Measurements from ENCODE around the gene MDM1. TPM values are rescaled to one million over a fixed set of nuclear protein-coding genes. Genes with fewer than 3 reads are reported as not detected.

The MDM1 gene
- total and polyA plus RNA-seq, 2 donors: 27.6 to 28.5 TPM

GRCh38 chr12:68359674-68360073 is 27.5 kb upstream of the MDM1 start:
- Histone ChIP-seq H3K36me3 (ENCODE audit: control insufficient read depth in 2 of 2, insufficient read depth in 2 of 2, low read length in 1 of 2) (no peaks in the 10 kb centered on the region), H3K4me1 (ENCODE audit: control insufficient read depth in 2 of 2, insufficient read depth in 2 of 2, low read length in 2 of 2) (peaks cover 0 to 17% of the 10 kb centered on the region in 2 donors), H3K4me3 (ENCODE audit: low read length in 2 of 2) (no peak overlapping the region), H3K9me3 (ENCODE audit: control insufficient read depth in 2 of 2, insufficient read depth in 1 of 2, low read length in 1 of 2) (no peaks in the 10 kb centered on the region), H3K27me3 (ENCODE audit: control insufficient read depth in 2 of 2, insufficient read depth in 1 of 2, low read length in 1 of 2) (no peaks in the 10 kb centered on the region), H3K27ac (ENCODE audit: low read depth in 1 of 2, low read length in 1 of 2) (no peak overlapping the region)
- DNase-seq (ENCODE audit: low read depth in 6 of 9, low spot score in 9 of 9): no peak

- H3K27me3 ChIP-seq (ENCODE audit: control insufficient read depth in 2 of 2, insufficient read depth in 1 of 2, low read length in 1 of 2): no peaks in the 10 kb centered on the region
- no peaks in the 10 kb centered on the region for H3K9me3 ChIP-seq (ENCODE audit: control insufficient read depth in 2 of 2, insufficient read depth in 1 of 2, low read length in 1 of 2)
- WGBS: 76% methylated on average over 10 of the region's 10 CpGs
- no peak overlapping the region for H3K27ac ChIP-seq (ENCODE audit: low read depth in 1 of 2, low read length in 1 of 2)
- DNase-seq (ENCODE audit: low read depth in 6 of 9, low spot score in 9 of 9): peak; percentile 47 to 89 (median 66)
- H3K4me1 ChIP-seq (ENCODE audit: control insufficient read depth in 2 of 2, insufficient read depth in 2 of 2, low read length in 2 of 2): peaks cover 0 to 12% of the 10 kb centered on the region in 2 donors
- H3K4me3 ChIP-seq (ENCODE audit: low read length in 2 of 2): no peak overlapping the region
- H3K36me3 ChIP-seq (ENCODE audit: control insufficient read depth in 2 of 2, insufficient read depth in 2 of 2, low read length in 1 of 2): no peaks in the 10 kb centered on the region
Measured at GRCh38 chr12:68358532-68359485, 26.6 kb upstream of the MDM1 start.

- Histone ChIP-seq H3K27ac (ENCODE audit: low read depth in 1 of 2, low read length in 1 of 2) (no peak overlapping the region), H3K36me3 (ENCODE audit: control insufficient read depth in 2 of 2, insufficient read depth in 2 of 2, low read length in 1 of 2) (no peaks in the 10 kb centered on the region), H3K4me1 (ENCODE audit: control insufficient read depth in 2 of 2, insufficient read depth in 2 of 2, low read length in 2 of 2) (peaks cover 0 to 7% of the 10 kb centered on the region in 2 donors), H3K4me3 (ENCODE audit: low read length in 2 of 2) (no peak overlapping the region), H3K27me3 (ENCODE audit: control insufficient read depth in 2 of 2, insufficient read depth in 1 of 2, low read length in 1 of 2) (no peaks in the 10 kb centered on the region), H3K9me3 (ENCODE audit: control insufficient read depth in 2 of 2, insufficient read depth in 1 of 2, low read length in 1 of 2) (no peaks in the 10 kb centered on the region)
- DNase-seq (ENCODE audit: low read depth in 6 of 9, low spot score in 9 of 9): no peak
- WGBS: 100% methylated on average over 1 of the region's 1 CpG
Measured at GRCh38 chr12:68356986-68357385, 24.8 kb upstream of the MDM1 start.

- DNase-seq (ENCODE audit: low read depth in 6 of 9, low spot score in 9 of 9): no peak
- Histone ChIP-seq H3K36me3 (ENCODE audit: control insufficient read depth in 2 of 2, insufficient read depth in 2 of 2, low read length in 1 of 2) (no peaks in the 10 kb centered on the region), H3K4me3 (ENCODE audit: low read length in 2 of 2) (no peak overlapping the region), H3K4me1 (ENCODE audit: control insufficient read depth in 2 of 2, insufficient read depth in 2 of 2, low read length in 2 of 2) (peaks cover 0 to 7% of the 10 kb centered on the region in 2 donors), H3K27me3 (ENCODE audit: control insufficient read depth in 2 of 2, insufficient read depth in 1 of 2, low read length in 1 of 2) (no peaks in the 10 kb centered on the region), H3K9me3 (ENCODE audit: control insufficient read depth in 2 of 2, insufficient read depth in 1 of 2, low read length in 1 of 2) (no peaks in the 10 kb centered on the region), H3K27ac (ENCODE audit: low read depth in 1 of 2, low read length in 1 of 2) (no peak overlapping the region)
Measured at GRCh38 chr12:68356060-68356695, 24.0 kb upstream of the MDM1 start.

- H3K4me1 ChIP-seq (ENCODE audit: control insufficient read depth in 2 of 2, insufficient read depth in 2 of 2, low read length in 2 of 2): peaks cover 0 to 7% of the 10 kb centered on the region in 2 donors
- no peaks in the 10 kb centered on the region for H3K27me3 ChIP-seq (ENCODE audit: control insufficient read depth in 2 of 2, insufficient read depth in 1 of 2, low read length in 1 of 2)
- H3K27ac ChIP-seq (ENCODE audit: low read depth in 1 of 2, low read length in 1 of 2): no peak overlapping the region
- H3K4me3 ChIP-seq (ENCODE audit: low read length in 2 of 2): no peak overlapping the region
- 97% methylated on average over 4 of the region's 4 CpGs for WGBS
- DNase-seq (ENCODE audit: low read depth in 6 of 9, low spot score in 9 of 9): no peak
- H3K36me3 ChIP-seq (ENCODE audit: control insufficient read depth in 2 of 2, insufficient read depth in 2 of 2, low read length in 1 of 2): no peaks in the 10 kb centered on the region
- no peaks in the 10 kb centered on the region for H3K9me3 ChIP-seq (ENCODE audit: control insufficient read depth in 2 of 2, insufficient read depth in 1 of 2, low read length in 1 of 2)
Measured at GRCh38 chr12:68354977-68355541, 22.9 kb upstream of the MDM1 start.

GRCh38 chr12:68352067-68352466 is 19.9 kb upstream of the MDM1 start:
- H3K4me3 ChIP-seq (ENCODE audit: low read length in 2 of 2): no peak overlapping the region
- H3K27ac ChIP-seq (ENCODE audit: low read depth in 1 of 2, low read length in 1 of 2): no peak overlapping the region
- DNase-seq (ENCODE audit: low read depth in 6 of 9, low spot score in 9 of 9): no peak
- no peaks in the 10 kb centered on the region for H3K27me3 ChIP-seq (ENCODE audit: control insufficient read depth in 2 of 2, insufficient read depth in 1 of 2, low read length in 1 of 2)
- no peaks in the 10 kb centered on the region for H3K4me1 ChIP-seq (ENCODE audit: control insufficient read depth in 2 of 2, insufficient read depth in 2 of 2, low read length in 2 of 2)
- 92% methylated on average over 2 of the region's 2 CpGs for WGBS
- H3K36me3 ChIP-seq (ENCODE audit: control insufficient read depth in 2 of 2, insufficient read depth in 2 of 2, low read length in 1 of 2): no peaks in the 10 kb centered on the region
- no peaks in the 10 kb centered on the region for H3K9me3 ChIP-seq (ENCODE audit: control insufficient read depth in 2 of 2, insufficient read depth in 1 of 2, low read length in 1 of 2)

GRCh38 chr12:68350753-68351152 is 18.6 kb upstream of the MDM1 start:
- no peak overlapping the region for H3K4me3 ChIP-seq (ENCODE audit: low read length in 2 of 2)
- H3K4me1 ChIP-seq (ENCODE audit: control insufficient read depth in 2 of 2, insufficient read depth in 2 of 2, low read length in 2 of 2): no peaks in the 10 kb centered on the region
- no peak for DNase-seq (ENCODE audit: low read depth in 6 of 9, low spot score in 9 of 9)
- H3K27me3 ChIP-seq (ENCODE audit: control insufficient read depth in 2 of 2, insufficient read depth in 1 of 2, low read length in 1 of 2): no peaks in the 10 kb centered on the region
- 96% methylated on average over 3 of the region's 3 CpGs for WGBS
- no peaks in the 10 kb centered on the region for H3K9me3 ChIP-seq (ENCODE audit: control insufficient read depth in 2 of 2, insufficient read depth in 1 of 2, low read length in 1 of 2)
- no peaks in the 10 kb centered on the region for H3K36me3 ChIP-seq (ENCODE audit: control insufficient read depth in 2 of 2, insufficient read depth in 2 of 2, low read length in 1 of 2)
- no peak overlapping the region for H3K27ac ChIP-seq (ENCODE audit: low read depth in 1 of 2, low read length in 1 of 2)

GRCh38 chr12:68349921-68350606 is 17.9 kb upstream of the MDM1 start:
- no peaks in the 10 kb centered on the region for H3K4me1 ChIP-seq (ENCODE audit: control insufficient read depth in 2 of 2, insufficient read depth in 2 of 2, low read length in 2 of 2)
- H3K27ac ChIP-seq (ENCODE audit: low read depth in 1 of 2, low read length in 1 of 2): no peak overlapping the region
- no peaks in the 10 kb centered on the region for H3K9me3 ChIP-seq (ENCODE audit: control insufficient read depth in 2 of 2, insufficient read depth in 1 of 2, low read length in 1 of 2)
- DNase-seq (ENCODE audit: low read depth in 6 of 9, low spot score in 9 of 9): no peak
- no peaks in the 10 kb centered on the region for H3K27me3 ChIP-seq (ENCODE audit: control insufficient read depth in 2 of 2, insufficient read depth in 1 of 2, low read length in 1 of 2)
- no peaks in the 10 kb centered on the region for H3K36me3 ChIP-seq (ENCODE audit: control insufficient read depth in 2 of 2, insufficient read depth in 2 of 2, low read length in 1 of 2)
- WGBS: 97% methylated on average over 5 of the region's 5 CpGs
- no peak overlapping the region for H3K4me3 ChIP-seq (ENCODE audit: low read length in 2 of 2)

GRCh38 chr12:68349220-68349621 is 17.1 kb upstream of the MDM1 start:
- no peaks in the 10 kb centered on the region for H3K27me3 ChIP-seq (ENCODE audit: control insufficient read depth in 2 of 2, insufficient read depth in 1 of 2, low read length in 1 of 2)
- H3K36me3 ChIP-seq (ENCODE audit: control insufficient read depth in 2 of 2, insufficient read depth in 2 of 2, low read length in 1 of 2): no peaks in the 10 kb centered on the region
- H3K27ac ChIP-seq (ENCODE audit: low read depth in 1 of 2, low read length in 1 of 2): no peak overlapping the region
- H3K4me3 ChIP-seq (ENCODE audit: low read length in 2 of 2): no peak overlapping the region
- no peak for DNase-seq (ENCODE audit: low read depth in 6 of 9, low spot score in 9 of 9)
- no peaks in the 10 kb centered on the region for H3K9me3 ChIP-seq (ENCODE audit: control insufficient read depth in 2 of 2, insufficient read depth in 1 of 2, low read length in 1 of 2)
- 90% methylated on average over 2 of the region's 2 CpGs for WGBS
- no peaks in the 10 kb centered on the region for H3K4me1 ChIP-seq (ENCODE audit: control insufficient read depth in 2 of 2, insufficient read depth in 2 of 2, low read length in 2 of 2)

Measured in thymus (tissue), 11 donors.